ENCODE results near the gene KCNV2.

Gene KCNV2

DNA sequence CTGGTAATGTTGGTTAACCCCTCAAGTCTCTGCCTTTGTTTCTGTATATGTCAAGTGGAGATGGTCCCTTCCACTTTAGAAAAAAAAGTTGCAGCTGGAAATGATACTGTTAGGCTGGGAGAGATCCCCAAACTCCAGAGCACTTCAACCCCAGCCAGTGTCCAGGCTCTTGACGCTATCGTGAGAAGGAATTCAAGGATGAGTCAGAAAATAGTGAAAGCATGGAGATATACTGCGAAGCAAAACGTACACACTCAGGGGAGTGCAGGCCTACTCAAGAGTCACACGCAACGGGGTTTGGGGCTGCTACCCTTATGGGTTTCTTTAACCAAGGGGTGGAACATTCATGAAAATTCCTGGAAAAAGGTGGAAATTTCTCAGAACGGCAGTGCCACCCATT is 24.9 kb downstream of the KCNV2 start:
- H4K20me1 ChIP-seq (ENCODE audit: insufficient read depth, low read length) = no peaks in the 10 kb centered on the region
- H3K79me2 ChIP-seq (ENCODE audit: low read length) = no peaks in the 10 kb centered on the region
- no peak overlapping the region for H2AFZ ChIP-seq (ENCODE audit: low read depth, low read length)
- TF ChIP-seq, protein P1, sequence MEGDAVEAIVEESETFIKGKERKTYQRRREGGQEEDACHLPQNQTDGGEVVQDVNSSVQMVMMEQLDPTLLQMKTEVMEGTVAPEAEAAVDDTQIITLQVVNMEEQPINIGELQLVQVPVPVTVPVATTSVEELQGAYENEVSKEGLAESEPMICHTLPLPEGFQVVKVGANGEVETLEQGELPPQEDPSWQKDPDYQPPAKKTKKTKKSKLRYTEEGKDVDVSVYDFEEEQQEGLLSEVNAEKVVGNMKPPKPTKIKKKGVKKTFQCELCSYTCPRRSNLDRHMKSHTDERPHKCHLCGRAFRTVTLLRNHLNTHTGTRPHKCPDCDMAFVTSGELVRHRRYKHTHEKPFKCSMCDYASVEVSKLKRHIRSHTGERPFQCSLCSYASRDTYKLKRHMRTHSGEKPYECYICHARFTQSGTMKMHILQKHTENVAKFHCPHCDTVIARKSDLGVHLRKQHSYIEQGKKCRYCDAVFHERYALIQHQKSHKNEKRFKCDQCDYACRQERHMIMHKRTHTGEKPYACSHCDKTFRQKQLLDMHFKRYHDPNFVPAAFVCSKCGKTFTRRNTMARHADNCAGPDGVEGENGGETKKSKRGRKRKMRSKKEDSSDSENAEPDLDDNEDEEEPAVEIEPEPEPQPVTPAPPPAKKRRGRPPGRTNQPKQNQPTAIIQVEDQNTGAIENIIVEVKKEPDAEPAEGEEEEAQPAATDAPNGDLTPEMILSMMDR (IDR thresholded peaks at IDR 0.05; ENCODE audit: low read depth, low read length) = no peak
- no peak for TF ChIP-seq EZH2phosphoT487 (IDR thresholded peaks at IDR 0.05; ENCODE audit: low read depth)
- no peak overlapping the region for H3K4me3 ChIP-seq (ENCODE audit: low read length)
- H3K36me3 ChIP-seq (replicated peaks; ENCODE audit: low read depth, low read length) = no peaks in the 10 kb centered on the region
- H3K9me3 ChIP-seq (ENCODE audit: insufficient read depth, low read length) = no peaks in the 10 kb centered on the region
- no peaks in the 10 kb centered on the region for H3K27me3 ChIP-seq (ENCODE audit: low read depth, low read length)
- no peaks in the 10 kb centered on the region for H3K4me1 ChIP-seq (ENCODE audit: low read length)
- no peak overlapping the region for H3K4me2 ChIP-seq (ENCODE audit: low read length)
- no peak overlapping the region for H3K9ac ChIP-seq (ENCODE audit: low read length)
- no peak overlapping the region for H3K27ac ChIP-seq (ENCODE audit: low read length)

DNA sequence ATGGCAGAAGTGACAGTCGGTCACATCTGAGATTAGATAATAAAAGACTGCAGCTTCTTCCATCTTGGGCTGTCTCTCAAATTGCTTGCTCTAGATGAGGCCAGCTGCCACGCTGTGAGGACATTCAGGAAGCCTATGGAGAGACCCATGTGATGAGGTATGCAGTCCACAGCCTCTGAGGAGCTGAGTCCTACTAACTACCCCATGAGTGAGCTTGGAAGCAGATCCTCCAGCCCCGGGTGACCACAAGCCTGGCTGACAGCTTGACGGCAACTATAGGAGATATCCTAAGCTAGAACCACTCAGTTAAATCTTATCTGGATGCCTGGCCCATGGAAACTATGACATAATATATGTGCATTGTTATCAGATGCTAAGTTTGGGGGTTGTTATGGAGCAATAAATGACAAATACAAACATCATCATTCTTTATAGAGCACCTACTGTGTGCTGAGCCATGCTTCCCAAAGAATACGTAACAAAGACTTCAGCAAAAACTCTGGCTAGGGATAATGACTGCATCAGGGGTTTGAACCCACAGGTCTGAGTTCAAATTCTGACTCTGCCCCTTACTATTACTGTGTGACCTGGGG is 26.7 kb downstream of the KCNV2 start:
- H3K27ac ChIP-seq (ENCODE audit: low read length) = no peak overlapping the region
- H3K4me2 ChIP-seq (ENCODE audit: low read length) = no peak overlapping the region
- peaks cover under 1% of the 10 kb centered on the region for H3K36me3 ChIP-seq (replicated peaks; ENCODE audit: low read depth, low read length)
- TF ChIP-seq EZH2phosphoT487 (IDR thresholded peaks at IDR 0.05; ENCODE audit: low read depth) = no peak
- TF ChIP-seq, protein P1 (IDR thresholded peaks at IDR 0.05; ENCODE audit: low read depth, low read length) = no peak
- no peaks in the 10 kb centered on the region for H3K4me1 ChIP-seq (ENCODE audit: low read length)
- H3K79me2 ChIP-seq (ENCODE audit: low read length) = no peaks in the 10 kb centered on the region
- no peak overlapping the region for H3K4me3 ChIP-seq (ENCODE audit: low read length)
- H3K9ac ChIP-seq (ENCODE audit: low read length) = no peak overlapping the region
- no peaks in the 10 kb centered on the region for H4K20me1 ChIP-seq (ENCODE audit: insufficient read depth, low read length)
- no peaks in the 10 kb centered on the region for H3K9me3 ChIP-seq (ENCODE audit: insufficient read depth, low read length)
- H2AFZ ChIP-seq (ENCODE audit: low read depth, low read length) = no peak overlapping the region
- no peaks in the 10 kb centered on the region for H3K27me3 ChIP-seq (ENCODE audit: low read depth, low read length)

DNA sequence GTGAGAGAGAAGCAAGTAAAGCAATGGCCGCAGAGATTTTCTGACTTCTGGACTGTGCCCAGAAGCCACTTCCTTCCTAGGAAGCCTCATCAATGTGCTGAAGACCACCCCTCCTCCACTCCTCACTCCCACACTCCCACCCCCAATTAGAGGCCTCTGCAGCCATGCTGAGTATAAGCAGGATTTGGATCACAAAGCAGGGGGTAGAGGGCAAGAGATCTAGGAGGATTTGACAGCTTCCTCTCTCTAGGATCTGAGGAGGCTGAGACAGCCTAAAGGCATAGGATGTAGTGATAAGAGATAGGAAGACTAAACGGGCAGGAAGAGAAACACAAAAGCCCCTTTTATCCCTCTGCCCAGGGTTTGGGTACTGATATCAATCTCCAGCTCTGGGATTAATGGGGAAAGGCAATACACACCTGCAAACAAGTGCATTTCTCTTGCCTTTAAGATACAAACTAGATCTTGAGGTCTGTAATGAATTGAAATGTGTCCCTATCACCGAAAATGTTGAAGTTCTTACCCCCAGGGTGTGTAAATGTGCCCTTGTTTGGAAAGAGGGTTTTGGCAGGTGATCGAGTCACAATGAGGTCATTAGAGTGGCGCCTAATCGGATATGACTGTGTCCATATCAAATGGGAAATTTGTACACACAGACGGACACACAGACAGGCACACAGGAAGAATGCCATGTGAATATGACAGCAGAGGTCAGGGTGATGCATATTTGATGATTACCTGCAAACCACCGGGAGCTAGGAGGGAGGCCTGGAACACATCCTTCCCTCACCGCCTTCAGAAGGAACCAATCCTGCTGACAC is 28.5 kb downstream of the KCNV2 start:
- H3K27ac ChIP-seq (ENCODE audit: low read length) = no peak overlapping the region
- H3K27me3 ChIP-seq (ENCODE audit: low read depth, low read length) = no peaks in the 10 kb centered on the region

DNA sequence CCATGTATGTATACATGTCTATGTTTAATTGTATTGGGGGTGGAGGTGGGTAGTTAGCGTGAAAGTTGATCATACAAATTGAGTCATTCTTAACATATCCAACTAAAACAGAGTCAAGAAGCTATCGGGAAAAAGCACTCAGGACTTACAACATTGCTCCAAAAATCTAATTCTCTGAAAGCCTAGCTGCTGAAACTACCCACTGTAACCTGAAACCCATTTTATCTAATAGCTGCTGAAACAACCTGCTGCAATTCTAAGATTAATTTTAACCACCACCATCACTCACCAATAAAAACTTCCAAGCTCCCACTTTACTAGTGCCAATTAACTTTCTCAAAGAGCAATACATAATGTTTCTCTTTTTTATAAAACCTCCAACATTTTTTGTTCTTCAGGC is 32.2 kb downstream of the KCNV2 start:
- Histone ChIP-seq H3K9me3 (ENCODE audit: insufficient read depth, low read length) (no peaks in the 10 kb centered on the region), H3K79me2 (ENCODE audit: low read length) (no peaks in the 10 kb centered on the region), H3K9ac (ENCODE audit: low read length) (no peak overlapping the region), H3K4me1 (ENCODE audit: low read length) (peaks cover 6% of the 10 kb centered on the region), H3K4me2 (ENCODE audit: low read length) (no peak overlapping the region), H3K4me3 (ENCODE audit: low read length) (no peak overlapping the region), H3K27ac (ENCODE audit: low read length) (no peak overlapping the region), H3K27me3 (ENCODE audit: low read depth, low read length) (no peaks in the 10 kb centered on the region), H4K20me1 (ENCODE audit: insufficient read depth, low read length) (no peaks in the 10 kb centered on the region), H2AFZ (ENCODE audit: low read depth, low read length) (no peak overlapping the region), H3K36me3 (replicated peaks; ENCODE audit: low read depth, low read length) (peaks cover 11% of the 10 kb centered on the region)
- TF ChIP-seq, protein P1 (IDR thresholded peaks at IDR 0.05; ENCODE audit: low read depth, low read length) = no peak
- no peak for TF ChIP-seq EZH2phosphoT487 (IDR thresholded peaks at IDR 0.05; ENCODE audit: low read depth)

More for the DNA sequence above, 28.5 kb downstream of the KCNV2 start:
- Histone ChIP-seq H3K36me3 (replicated peaks; ENCODE audit: low read depth, low read length) (peaks cover 11% of the 10 kb centered on the region), H3K4me1 (ENCODE audit: low read length) (no peaks in the 10 kb centered on the region), H3K9ac (ENCODE audit: low read length) (no peak overlapping the region), H4K20me1 (ENCODE audit: insufficient read depth, low read length) (no peaks in the 10 kb centered on the region), H3K4me2 (ENCODE audit: low read length) (no peak overlapping the region), H3K79me2 (ENCODE audit: low read length) (no peaks in the 10 kb centered on the region), H3K9me3 (ENCODE audit: insufficient read depth, low read length) (no peaks in the 10 kb centered on the region), H3K4me3 (ENCODE audit: low read length) (no peak overlapping the region), H2AFZ (ENCODE audit: low read depth, low read length) (no peak overlapping the region)
- TF ChIP-seq EZH2phosphoT487 (IDR thresholded peaks at IDR 0.05; ENCODE audit: low read depth) = no peak
- TF ChIP-seq, protein P1 (IDR thresholded peaks at IDR 0.05; ENCODE audit: low read depth, low read length) = no peak
